K562 (cell line): ENCODE measurements around the gene TGFBR2. TPM values are rescaled to one million over a fixed set of nuclear protein-coding genes. Genes with fewer than 3 reads are reported as not detected.

Experiments used
- ATAC-seq: fragments of 200-7000 bp; cut with Tn5 transposase; 3 replicates; pipeline ENCODE4 v1.9.1; 2020; ENCODE audit warnings: moderate library complexity
- BruUV-seq: library from RNA; stranded (reverse); fragments of 400-500 nt; replicated peaks from 2 replicates; lab custom pipeline; 2021; lab: Mats Ljungman, UMichigan
- CTCF ChIA-PET: fragments of 300-600 bp; formaldehyde crosslinking; extraction: SDS; loops from one replicate; lab custom pipeline; 2021; ENCODE audit warnings: low intra/inter-chr PET ratio; lab: Yijun Ruan, JAX
- POLR2A ChIA-PET: fragments of 300-600, 350-650 bp; sonication (Branson Sonifier 250); formaldehyde crosslinking; extraction: SDS; loops from one replicate; lab custom pipeline; 2021; ENCODE audit warnings: antibody characterized with exemption, inconsistent platforms; lab: Yijun Ruan, JAX
- DNase-seq, 4 experiments: peaks; one replicate each; pipeline versions ENCODE4 v3.0.0 to v3.0.0-alpha.2; 2011 to 2018; ENCODE audit warnings: low spot score in 3 of 4, mixed read lengths in 3 of 4; ENCODE audit errors: extremely low read depth in 1 of 4
- FAIRE-seq: peaks from 2 replicates; lab custom pipeline; 2011; peaks lifted over from hg19 to GRCh38; lab: Jason Lieb, UNC
- H2AFZ ChIP-seq: 2 replicates; pipeline ENCODE4 v1.6.0; 2011; ENCODE audit warnings: low read depth, low read length, control low read depth, inconsistent platforms
- H3K27ac ChIP-seq: fragments of 200-600 bp; 3 replicates; pipeline ENCODE4 v1.8.0; 2011; ENCODE audit warnings: low read depth, mild to moderate bottlenecking, control low read depth, inconsistent platforms, low read length, moderate library complexity, mixed read lengths; ENCODE audit errors: extremely low read depth
- H3K27me3 ChIP-seq, 2 experiments: fragments of 300-600 bp in 1 of 2; 2 replicates in 1 of 2; 3 replicates in 1 of 2; pipeline versions ENCODE4 v1.6.0 to v1.8.0; 2011; ENCODE audit warnings: inconsistent platforms in 2 of 2, low read length in 2 of 2, mild to moderate bottlenecking in 1 of 2, mixed read lengths in 1 of 2, moderate library complexity in 1 of 2; ENCODE audit not compliant: control insufficient read depth in 2 of 2, insufficient read depth in 2 of 2
- H3K36me3 ChIP-seq: fragments of 300-600 bp; 3 replicates; pipeline ENCODE4 v1.8.0; 2011; ENCODE audit warnings: mild to moderate bottlenecking, low read length, inconsistent platforms; ENCODE audit not compliant: control insufficient read depth, insufficient read depth
- H3K4me1 ChIP-seq, 2 experiments: fragments of 200-600 bp in 1 of 2; replicated peaks in 1 of 2; 2 replicates in 1 of 2; 3 replicates in 1 of 2; pipeline versions ENCODE4 v1.5.1 to v1.8.0; 2011; ENCODE audit warnings: inconsistent platforms in 2 of 2, low read length in 2 of 2, mild to moderate bottlenecking in 1 of 2, mixed read lengths in 1 of 2, moderate library complexity in 1 of 2; ENCODE audit not compliant: control insufficient read depth in 2 of 2, insufficient read depth in 2 of 2
- H3K4me2 ChIP-seq: 2 replicates; pipeline ENCODE4 v1.6.1; 2011; ENCODE audit warnings: low read length, control low read depth, inconsistent platforms, mixed read lengths; ENCODE audit not compliant: insufficient read depth
- H3K4me3 ChIP-seq: fragments of 200-600 bp; sonication (generic), shearing (Covaris generic); 2 replicates; pipeline ENCODE4 v1.5.1; 2016; ENCODE audit warnings: control low read depth, inconsistent platforms
- H3K79me2 ChIP-seq: fragments of 200-600 bp; 3 replicates; pipeline ENCODE4 v1.8.0; 2011; ENCODE audit warnings: low read length, inconsistent platforms; ENCODE audit not compliant: control insufficient read depth, insufficient read depth
- H3K9ac ChIP-seq, 2 experiments: 2 replicates each; pipeline versions ENCODE4 v1.6.0 to v1.6.1; 2011; ENCODE audit warnings: low read depth in 2 of 2, low read length in 2 of 2, control low read depth in 1 of 2, inconsistent platforms in 1 of 2, mild to moderate bottlenecking in 1 of 2, mixed read lengths in 1 of 2; ENCODE audit not compliant: insufficient read depth in 1 of 2
- H3K9me1 ChIP-seq: one replicate; pipeline ENCODE4 v1.6.0; 2011; ENCODE audit warnings: inconsistent platforms, mild to moderate bottlenecking, low read length, moderate library complexity; ENCODE audit not compliant: control insufficient read depth, insufficient read depth
- H3K9me3 ChIP-seq: replicated peaks from 2 replicates; pipeline ENCODE4 v1.5.1; 2011; ENCODE audit warnings: low read depth, low read length, inconsistent platforms; ENCODE audit not compliant: control insufficient read depth, insufficient read depth
- H4K20me1 ChIP-seq: replicated peaks from 2 replicates; pipeline ENCODE4 v1.6.1; 2011; ENCODE audit warnings: low read length, inconsistent platforms, mixed read lengths; ENCODE audit not compliant: control insufficient read depth, insufficient read depth
- BRD4 ChIP-seq: fragments of 200-600 bp; sonication (generic); IDR thresholded peaks from 2 replicates; pipeline ENCODE4 v1.6.1; 2017; ENCODE audit warnings: inconsistent platforms
- CSDE1 ChIP-seq, 2 experiments: fragments of 450-650 bp; IDR thresholded peaks; 2 replicates each; pipeline ENCODE4 v1.6.1; 2016; ENCODE audit warnings: mild to moderate bottlenecking in 1 of 2
- ELF2 ChIP-seq: fragments of 250-450 bp; sonication (Bioruptor Pico); IDR thresholded peaks from 2 replicates; pipeline ENCODE4 v1.5.0; 2021; ENCODE audit warnings: mild to moderate bottlenecking
- GTF2E2 ChIP-seq: fragments of 200-800 bp; sonication (Bioruptor generic); IDR thresholded peaks from 2 replicates; pipeline ENCODE4 v1.6.1; 2016; ENCODE audit warnings: missing genetic modification characterization, missing compliant biosample characterization
- ILK ChIP-seq: fragments of 450-650 bp; IDR thresholded peaks from 2 replicates; pipeline ENCODE4 v1.6.1; 2016; ENCODE audit warnings: missing genetic modification characterization, low read depth, mild to moderate bottlenecking, missing compliant biosample characterization, moderate library complexity, borderline replicate concordance
- KAT7 ChIP-seq: sonication (generic); formaldehyde crosslinking; IDR thresholded peaks from 2 replicates; pipeline ENCODE4 v1.8.0; 2022; ENCODE audit warnings: missing genetic modification reagents, mild to moderate bottlenecking, borderline replicate concordance
- MCM5 ChIP-seq: fragments of 450-650 bp; IDR thresholded peaks from 2 replicates; pipeline ENCODE4 v1.6.1; 2016; ENCODE audit warnings: low read depth
- NBN ChIP-seq: fragments of 450-650 bp; IDR thresholded peaks from 2 replicates; pipeline ENCODE4 v1.6.1; 2016; ENCODE audit warnings: low read depth, mild to moderate bottlenecking
- NRF1 ChIP-seq, 2 experiments: fragments of 450-650 bp; IDR thresholded peaks in 1 of 2; conservative IDR thresholded peaks in 1 of 2; 2 replicates each; pipeline ENCODE4 v1.6.1; 2014; ENCODE audit warnings: mild to moderate bottlenecking in 2 of 2
- PRPF4 ChIP-seq: fragments of 200-400 bp; formaldehyde crosslinking; IDR thresholded peaks from one replicate; pipeline ENCODE4 v1.6.1; 2017; ENCODE audit warnings: low read length, low read depth, mild to moderate bottlenecking; ENCODE audit not compliant: insufficient read depth, poor library complexity, severe bottlenecking
- SNIP1 ChIP-seq: fragments of 450-650 bp; IDR thresholded peaks from 2 replicates; pipeline ENCODE4 v1.7.1; 2017; ENCODE audit warnings: low read depth, mild to moderate bottlenecking
- SREBF2 ChIP-seq: sonication (generic); formaldehyde crosslinking; IDR thresholded peaks from 2 replicates; pipeline ENCODE4 v1.4.0; 2020; ENCODE audit warnings: mild to moderate bottlenecking, missing genetic modification reagents
- TAF7 ChIP-seq: fragments of 450-650 bp; IDR thresholded peaks from 2 replicates; pipeline ENCODE4 v1.6.1; 2016; ENCODE audit warnings: missing genetic modification characterization, missing compliant biosample characterization
- WHSC1 ChIP-seq: IDR thresholded peaks from one replicate; pipeline ENCODE4 v1.6.1; 2012; ENCODE audit warnings: low read length, control low read depth, inconsistent platforms
- ZNF354B ChIP-seq: fragments of 250-450 bp; sonication (Bioruptor Pico); IDR thresholded peaks from 2 replicates; pipeline ENCODE4 v1.4.0; 2020
- ZNF583 ChIP-seq: fragments of 250-450 bp; sonication (Bioruptor Pico); IDR thresholded peaks from 2 replicates; pipeline ENCODE4 v1.4.0; 2020
- WGBS: fragments of 100-300 bp; shearing (Covaris generic); methylation state at CpG from one replicate; pipeline ENCODE4 v1.1.6; 2016; ENCODE audit warnings: low coverage, mixed read lengths; ENCODE audit not compliant: insufficient coverage; ENCODE audit errors: missing lambda C conversion rate; 5-methylcytosine and 5-hydroxymethylcytosine counted together
- in situ Hi-C: fragments of 300-500 bp; cut with MboI; formaldehyde crosslinking; loops from 4 replicates; pipeline ENCODE4 v1.15.0; 2018; ENCODE audit warnings: inconsistent platforms, mixed read lengths
- intact Hi-C: fragments of 100-400 bp; cut with micrococcal nuclease; formaldehyde crosslinking; loops from 2 replicates; pipeline ENCODE4 v1.14.2; 2022
- polyA plus RNA-seq, 8 experiments: library from polyadenylated mRNA; depleted of rRNA in 4 of 8; stranded (reverse) in 5 of 8; unstranded in 3 of 8; fragments of >200 nt; fragmentation: Nextera tagmentation in 2 of 8; fragmentation: Illumina TruSeq in 1 of 8; extraction: Ambion mirVana in 2 of 8; extraction: Trizol in 1 of 8; gene quantifications; 2 replicates each; pipeline versions ENCODE4 v1.2.1 to v1.2.3, GENCODE V29; 2011 to 2014; ENCODE audit warnings: inconsistent platforms in 1 of 8, missing spikeins in 1 of 8
- total RNA-seq, 7 experiments: library from RNA; depleted of rRNA in 6 of 7; stranded (reverse); fragments of >200 nt in 6 of 7; fragmentation: Illumina TruSeq in 2 of 7; extraction: Trizol in 2 of 7; gene quantifications; 2 replicates each; pipeline versions ENCODE4 v1.2.1 to v1.2.3, GENCODE V29; 2011 to 2021; ENCODE audit warnings: low replicate concordance in 1 of 7
- TF ChIP-seq, protein P1 (sequence below): fragments of 450-650 bp; formaldehyde crosslinking; IDR thresholded peaks from 2 replicates; pipeline ENCODE4 v1.4.0; 2020; ENCODE audit warnings: mild to moderate bottlenecking, moderate library complexity
- TF ChIP-seq, protein P2 (sequence below): fragments of 250-450 bp; sonication (Bioruptor Pico); IDR thresholded peaks from 2 replicates; pipeline ENCODE4 v1.5.0; 2021
- TF ChIP-seq, protein P3 (sequence below), 2 experiments: IDR thresholded peaks; 2 replicates each; pipeline ENCODE4 v1.6.1; 2012; ENCODE audit warnings: improper control_type of control experiment in 2 of 2, low read depth in 2 of 2, low read length in 2 of 2, borderline replicate concordance in 1 of 2

The TGFBR2 gene
- total and polyA plus RNA-seq, 9 of the 15 experiments (the other 6 are each of a cell fraction or from before 2014, with no cell fraction given) = 0.11 to 0.84 (median 0.24) TPM

DNA sequence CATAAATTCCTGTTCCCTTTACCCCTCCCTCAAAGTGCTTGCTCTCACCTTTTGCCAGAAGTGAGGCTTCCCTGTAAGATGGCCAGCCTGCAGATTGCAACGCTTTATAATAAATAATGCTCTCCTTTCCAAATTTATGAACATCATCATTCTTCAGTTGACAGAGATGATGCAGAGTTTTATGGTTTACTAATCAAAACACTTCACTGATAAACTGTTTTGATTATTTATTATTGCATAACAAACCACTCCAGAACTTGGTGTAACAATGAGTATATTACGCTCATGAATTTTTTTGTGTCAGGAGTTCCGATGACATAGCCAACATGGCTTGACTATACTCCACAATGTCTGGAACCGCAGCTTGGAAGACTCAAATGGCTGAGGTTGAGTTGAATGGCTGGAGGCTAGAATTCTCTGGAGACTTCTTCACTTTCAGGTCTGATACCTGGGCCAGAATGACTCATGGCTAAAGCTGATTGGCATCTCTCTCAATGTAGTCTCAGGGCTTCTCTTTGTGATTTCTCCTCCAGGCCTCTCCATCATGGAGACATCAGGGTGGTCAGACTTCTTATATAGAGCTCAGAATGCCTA, 27.3 kb upstream of the TGFBR2 start (continued):
- TF ChIP-seq, protein P1, sequence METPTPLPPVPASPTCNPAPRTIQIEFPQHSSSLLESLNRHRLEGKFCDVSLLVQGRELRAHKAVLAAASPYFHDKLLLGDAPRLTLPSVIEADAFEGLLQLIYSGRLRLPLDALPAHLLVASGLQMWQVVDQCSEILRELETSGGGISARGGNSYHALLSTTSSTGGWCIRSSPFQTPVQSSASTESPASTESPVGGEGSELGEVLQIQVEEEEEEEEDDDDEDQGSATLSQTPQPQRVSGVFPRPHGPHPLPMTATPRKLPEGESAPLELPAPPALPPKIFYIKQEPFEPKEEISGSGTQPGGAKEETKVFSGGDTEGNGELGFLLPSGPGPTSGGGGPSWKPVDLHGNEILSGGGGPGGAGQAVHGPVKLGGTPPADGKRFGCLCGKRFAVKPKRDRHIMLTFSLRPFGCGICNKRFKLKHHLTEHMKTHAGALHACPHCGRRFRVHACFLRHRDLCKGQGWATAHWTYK (CRISPR knock-in tag) = no peak
- TF ChIP-seq KAT7 (CRISPR knock-in tag) = no peak
- TF ChIP-seq MCM5 = no peak
- TF ChIP-seq TAF7 (tag) = no peak
- no peak for TF ChIP-seq PRPF4
- TF ChIP-seq, protein P2, sequence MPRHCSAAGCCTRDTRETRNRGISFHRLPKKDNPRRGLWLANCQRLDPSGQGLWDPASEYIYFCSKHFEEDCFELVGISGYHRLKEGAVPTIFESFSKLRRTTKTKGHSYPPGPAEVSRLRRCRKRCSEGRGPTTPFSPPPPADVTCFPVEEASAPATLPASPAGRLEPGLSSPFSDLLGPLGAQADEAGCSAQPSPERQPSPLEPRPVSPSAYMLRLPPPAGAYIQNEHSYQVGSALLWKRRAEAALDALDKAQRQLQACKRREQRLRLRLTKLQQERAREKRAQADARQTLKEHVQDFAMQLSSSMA (CRISPR knock-in tag) = no peak

DNA sequence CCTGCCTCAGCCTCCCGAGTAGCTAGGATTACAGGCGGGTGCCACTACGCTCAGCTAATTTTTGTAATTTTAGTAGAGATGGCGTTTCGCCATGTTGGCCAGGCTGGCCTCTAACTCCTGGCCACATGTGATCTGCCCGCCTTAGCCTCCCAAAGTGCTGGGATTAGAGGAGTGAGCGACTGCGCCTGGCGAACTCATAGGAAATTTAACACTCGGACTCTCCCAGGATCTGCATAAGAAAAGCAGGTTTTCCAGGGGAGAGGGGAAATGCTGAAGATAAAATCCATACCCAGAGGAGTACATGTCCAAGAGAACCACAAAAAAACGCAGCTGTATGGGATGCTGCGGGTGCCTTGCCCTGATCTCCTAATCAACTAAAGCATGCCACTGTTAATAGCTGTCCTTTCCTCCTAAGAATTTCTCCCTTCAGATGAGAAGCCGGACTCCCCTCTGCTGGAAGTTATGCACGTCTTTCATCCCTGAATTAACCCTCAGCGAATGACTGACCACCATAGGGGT, 25.3 kb upstream of the TGFBR2 start:
- POLR2A ChIA-PET = no interaction called here
- no peak for DNase-seq
- in situ Hi-C loops = no loop called here
- BruUV-seq = no TSS peak
- Histone ChIP-seq H4K20me1 (no peaks in the 10 kb centered on the region), H3K9me3 (no peaks in the 10 kb centered on the region), H3K36me3 (no peaks in the 10 kb centered on the region), H3K4me1 (no peaks in the 10 kb centered on the region), H3K4me2 (no peak overlapping the region), H3K27me3 (no peaks in the 10 kb centered on the region), H3K9ac (no peak overlapping the region), H3K27ac (no peak overlapping the region), H3K9me1 (no peaks in the 10 kb centered on the region), H3K4me3 (no peak overlapping the region), H2AFZ (no peak overlapping the region), H3K79me2 (no peaks in the 10 kb centered on the region)
- ATAC-seq = no peak
- 0% methylated on average over 15 of the region's 15 CpGs for WGBS
- CTCF ChIA-PET = no interaction called here
- intact Hi-C loops = no loop called here
- no peak for FAIRE-seq
- TF ChIP-seq ZNF354B (CRISPR knock-in tag) = no peak
- TF ChIP-seq NBN = no peak
- no peak for TF ChIP-seq SREBF2 (CRISPR knock-in tag)
- TF ChIP-seq, protein P3, sequence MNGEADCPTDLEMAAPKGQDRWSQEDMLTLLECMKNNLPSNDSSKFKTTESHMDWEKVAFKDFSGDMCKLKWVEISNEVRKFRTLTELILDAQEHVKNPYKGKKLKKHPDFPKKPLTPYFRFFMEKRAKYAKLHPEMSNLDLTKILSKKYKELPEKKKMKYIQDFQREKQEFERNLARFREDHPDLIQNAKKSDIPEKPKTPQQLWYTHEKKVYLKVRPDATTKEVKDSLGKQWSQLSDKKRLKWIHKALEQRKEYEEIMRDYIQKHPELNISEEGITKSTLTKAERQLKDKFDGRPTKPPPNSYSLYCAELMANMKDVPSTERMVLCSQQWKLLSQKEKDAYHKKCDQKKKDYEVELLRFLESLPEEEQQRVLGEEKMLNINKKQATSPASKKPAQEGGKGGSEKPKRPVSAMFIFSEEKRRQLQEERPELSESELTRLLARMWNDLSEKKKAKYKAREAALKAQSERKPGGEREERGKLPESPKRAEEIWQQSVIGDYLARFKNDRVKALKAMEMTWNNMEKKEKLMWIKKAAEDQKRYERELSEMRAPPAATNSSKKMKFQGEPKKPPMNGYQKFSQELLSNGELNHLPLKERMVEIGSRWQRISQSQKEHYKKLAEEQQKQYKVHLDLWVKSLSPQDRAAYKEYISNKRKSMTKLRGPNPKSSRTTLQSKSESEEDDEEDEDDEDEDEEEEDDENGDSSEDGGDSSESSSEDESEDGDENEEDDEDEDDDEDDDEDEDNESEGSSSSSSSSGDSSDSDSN (IDR thresholded peaks at IDR 0.05; ENCODE audit: borderline replicate concordance in 1 of 2, low read depth in 2 of 2, low read length in 2 of 2) = no peak
- no peak for TF ChIP-seq SNIP1
- TF ChIP-seq GTF2E2 (tag) = no peak
- no peak for TF ChIP-seq BRD4
- TF ChIP-seq ELF2 = no peak
- TF ChIP-seq NRF1 (conservative IDR thresholded peaks at IDR 0.05 in 1 of 2, IDR thresholded peaks at IDR 0.05 in 1 of 2) = no peak
- TF ChIP-seq CSDE1 (IDR thresholded peaks at IDR 0.05) = no peak
- no peak for TF ChIP-seq WHSC1
- no peak for TF ChIP-seq ILK (tag)
- no peak for TF ChIP-seq ZNF583 (CRISPR knock-in tag)
